HepG2 (cell line): ENCODE measurements around the gene PLCL1. TPM values are rescaled to one million over a fixed set of nuclear protein-coding genes. Genes with fewer than 3 reads are reported as not detected.

Experiments used
- ATAC-seq: fragments of 200-7000 bp; cut with Tn5 transposase; 3 replicates; pipeline ENCODE4 v1.9.1; 2020; ENCODE audit warnings: mild to moderate bottlenecking, moderate library complexity
- BruUV-seq: library from RNA; stranded (reverse); fragments of 400-500 nt; replicated peaks from 2 replicates; lab custom pipeline; 2021; lab: Mats Ljungman, UMichigan
- CTCF ChIA-PET: fragments of 300-600 bp; formaldehyde crosslinking; extraction: SDS; loops from one replicate; lab custom pipeline; 2021; ENCODE audit warnings: low total read pairs, inconsistent platforms, low intra/inter-chr PET ratio; lab: Yijun Ruan, JAX
- POLR2A ChIA-PET: fragments of 350-600 bp; sonication (Branson Sonifier 250); formaldehyde crosslinking; loops from one replicate; lab custom pipeline; 2020; ENCODE audit warnings: antibody characterized with exemption, inconsistent platforms; lab: Yijun Ruan, JAX
- DNase-seq: peaks from one replicate; pipeline ENCODE4 v3.0.0-alpha.2; 2015; ENCODE audit warnings: low spot score
- FAIRE-seq: peaks from 3 replicates; lab custom pipeline; 2011; peaks lifted over from hg19 to GRCh38; lab: Jason Lieb, UNC
- H2AFZ ChIP-seq: one replicate; pipeline ENCODE4 v1.6.1; 2011; ENCODE audit warnings: low read length, inconsistent platforms
- H3K27ac ChIP-seq: fragments of 300-600 bp; 3 replicates; pipeline ENCODE4 v1.8.0; 2011; ENCODE audit warnings: mixed run types, mild to moderate bottlenecking, mixed read lengths, low read length, inconsistent platforms; ENCODE audit not compliant: insufficient read depth; ENCODE audit errors: extremely low read length
- H3K27me3 ChIP-seq, 2 experiments: fragments of 200-600 bp in 1 of 2; 2 replicates in 1 of 2; 3 replicates in 1 of 2; pipeline versions ENCODE4 v1.6.0 to v1.8.0; 2011; ENCODE audit warnings: low read length in 2 of 2, mild to moderate bottlenecking in 2 of 2, moderate library complexity in 2 of 2, inconsistent platforms in 1 of 2; ENCODE audit not compliant: insufficient read depth in 2 of 2, control insufficient read depth in 1 of 2
- H3K36me3 ChIP-seq, 2 experiments: fragments of 200-600 bp in 1 of 2; replicated peaks in 1 of 2; 2 replicates in 1 of 2; 3 replicates in 1 of 2; pipeline versions ENCODE4 v1.5.1 to v1.8.0; 2011; ENCODE audit warnings: low read length in 2 of 2, inconsistent platforms in 1 of 2; ENCODE audit not compliant: insufficient read depth in 2 of 2, control insufficient read depth in 1 of 2
- H3K4me1 ChIP-seq: 2 replicates; pipeline ENCODE4 v1.5.1; 2012; ENCODE audit warnings: low read length, inconsistent platforms; ENCODE audit not compliant: insufficient read depth
- H3K4me2 ChIP-seq: 2 replicates; pipeline ENCODE4 v1.6.0; 2011; ENCODE audit warnings: low read depth, low read length, inconsistent platforms
- H3K4me3 ChIP-seq, 3 experiments: fragments of 200-600 bp in 1 of 3; sonication (generic), shearing (Covaris generic) in 1 of 3; replicated peaks in 1 of 3; 2 replicates each; pipeline ENCODE4 v1.5.1; 2011 to 2016; ENCODE audit warnings: low read length in 3 of 3, inconsistent platforms in 2 of 3, low read depth in 2 of 3, mild to moderate bottlenecking in 2 of 3, control low read depth in 1 of 3, mixed read lengths in 1 of 3; ENCODE audit not compliant: insufficient read depth in 1 of 3
- H3K79me2 ChIP-seq: one replicate; pipeline ENCODE4 v1.6.1; 2011; ENCODE audit warnings: low read length, inconsistent platforms; ENCODE audit not compliant: insufficient read depth
- H3K9ac ChIP-seq: 2 replicates; pipeline ENCODE4 v1.6.0; 2011; ENCODE audit warnings: mild to moderate bottlenecking, low read depth, low read length, inconsistent platforms; ENCODE audit not compliant: insufficient read depth
- H3K9me3 ChIP-seq: 2 replicates; pipeline ENCODE4 v1.5.1; 2012; ENCODE audit warnings: mild to moderate bottlenecking, low read length
- H4K20me1 ChIP-seq: 2 replicates; pipeline ENCODE4 v1.6.0; 2011; ENCODE audit warnings: inconsistent platforms, mild to moderate bottlenecking, low read length, moderate library complexity; ENCODE audit not compliant: insufficient read depth
- CREB1 ChIP-seq, 2 experiments: fragments of 450-650 bp in 1 of 2; IDR thresholded peaks; 2 replicates each; pipeline ENCODE4 v1.6.1; 2016 to 2017; ENCODE audit warnings: control low read depth in 1 of 2, mild to moderate bottlenecking in 1 of 2, missing compliant biosample characterization in 1 of 2, missing genetic modification characterization in 1 of 2
- KLF12 ChIP-seq: sonication (generic); formaldehyde crosslinking; IDR thresholded peaks from 2 replicates; pipeline ENCODE4 v1.4.0; 2020; ENCODE audit warnings: missing genetic modification reagents, borderline replicate concordance
- PHF5A ChIP-seq: IDR thresholded peaks from one replicate; pipeline ENCODE4 v1.6.1; 2018; ENCODE audit warnings: low read depth, missing genetic modification reagents; ENCODE audit not compliant: unreplicated experiment
- ZNF180 ChIP-seq: sonication (generic); formaldehyde crosslinking; IDR thresholded peaks from 2 replicates; pipeline ENCODE4 v1.4.0; 2020; ENCODE audit warnings: low read depth, missing genetic modification reagents, borderline replicate concordance
- ZNF337 ChIP-seq: sonication (generic); formaldehyde crosslinking; IDR thresholded peaks from 2 replicates; pipeline ENCODE4 v1.5.1; 2020; ENCODE audit warnings: missing genetic modification reagents, low read depth, mild to moderate bottlenecking, borderline replicate concordance
- ZNF350 ChIP-seq: sonication (generic); formaldehyde crosslinking; IDR thresholded peaks from 2 replicates; pipeline ENCODE4 v1.4.0; 2020; ENCODE audit warnings: mild to moderate bottlenecking, low read depth, missing genetic modification reagents, borderline replicate concordance
- WGBS: methylation state at CpG from one replicate; pipeline ENCODE4 v1.1.6; 2017; ENCODE audit warnings: low lambda C conversion rate; 5-methylcytosine and 5-hydroxymethylcytosine counted together
- in situ Hi-C: cut with HindIII; loops from 2 replicates; pipeline ENCODE4 v1.10.0; 2017; ENCODE audit warnings: low pct_unique_long_range_greater_than_20kb; ENCODE audit not compliant: extremely low pct_ligation_motif_present
- intact Hi-C: fragments of 100-400 bp; cut with micrococcal nuclease; formaldehyde crosslinking; loops from one replicate; pipeline ENCODE4 v1.10.0; 2022; ENCODE audit not compliant: unreplicated experiment
- polyA plus RNA-seq, 8 experiments: library from polyadenylated mRNA; depleted of rRNA in 3 of 8; stranded (reverse) in 7 of 8; unstranded in 1 of 8; fragments of >200 nt; fragmentation: Illumina TruSeq in 4 of 8; extraction: Trizol in 4 of 8; gene quantifications; 2 replicates each; pipeline versions ENCODE4 v1.2.1 to v1.2.3, GENCODE V29; 2011 to 2016; ENCODE audit warnings: low read depth in 4 of 8, missing spikeins in 1 of 8, mixed read lengths in 1 of 8; ENCODE audit not compliant: insufficient read depth in 1 of 8
- total RNA-seq, 5 experiments: library from RNA; depleted of rRNA; stranded (reverse); fragments of >200 nt; fragmentation: Illumina TruSeq; extraction: Trizol; gene quantifications; 2 replicates each; pipeline ENCODE4 v1.2.3, GENCODE V29; 2016; ENCODE audit warnings: low read depth in 1 of 5
- TF ChIP-seq, protein P1 (sequence below): sonication (generic); formaldehyde crosslinking; IDR thresholded peaks from 2 replicates; pipeline ENCODE4 v1.4.0; 2020; ENCODE audit warnings: mild to moderate bottlenecking, missing genetic modification reagents
- TF ChIP-seq, protein P2 (sequence below): sonication (generic); formaldehyde crosslinking; conservative IDR thresholded peaks from 2 replicates; pipeline ENCODE4 v1.4.0; 2020; ENCODE audit warnings: missing genetic modification reagents
- TF ChIP-seq, protein P3 (sequence below): sonication (generic); IDR thresholded peaks from 2 replicates; pipeline ENCODE4 v1.6.1; 2016; ENCODE audit warnings: low read depth, borderline replicate concordance
- TF ChIP-seq, protein P4 (sequence below): fragments of 450-650 bp; IDR thresholded peaks from 2 replicates; pipeline ENCODE4 v1.6.1; 2017

Gene PLCL1
- total and polyA plus RNA-seq, 2 of the 13 experiments (the other 11 are each of a cell fraction or from before 2014, with no cell fraction given): not detected

DNA sequence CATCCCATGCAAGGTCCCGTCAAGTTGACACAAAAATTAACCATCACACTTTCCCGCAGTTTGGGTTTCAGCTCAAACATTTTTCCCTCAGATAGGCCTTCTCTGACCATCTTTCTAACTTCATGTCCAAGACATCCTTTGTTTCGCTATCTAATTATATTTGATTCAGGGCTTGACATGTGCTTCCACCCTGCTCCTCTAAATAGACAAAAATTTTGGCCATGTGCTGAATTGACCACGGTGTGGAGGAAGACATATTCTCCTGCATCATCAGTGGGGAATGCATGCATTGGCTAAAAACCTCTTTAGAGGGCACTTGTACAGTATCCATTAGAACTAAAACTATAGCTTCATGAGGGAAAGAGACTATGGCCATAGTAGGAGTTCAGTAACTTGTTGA, 81.2 kb downstream of the PLCL1 start:
- TF ChIP-seq ZNF180 (CRISPR knock-in tag): no peak
- no peak for TF ChIP-seq CREB1 (IDR thresholded peaks at IDR 0.05)
- TF ChIP-seq CREB1 (CRISPR knock-in tag; IDR thresholded peaks at IDR 0.05): no peak
- TF ChIP-seq, protein P1, sequence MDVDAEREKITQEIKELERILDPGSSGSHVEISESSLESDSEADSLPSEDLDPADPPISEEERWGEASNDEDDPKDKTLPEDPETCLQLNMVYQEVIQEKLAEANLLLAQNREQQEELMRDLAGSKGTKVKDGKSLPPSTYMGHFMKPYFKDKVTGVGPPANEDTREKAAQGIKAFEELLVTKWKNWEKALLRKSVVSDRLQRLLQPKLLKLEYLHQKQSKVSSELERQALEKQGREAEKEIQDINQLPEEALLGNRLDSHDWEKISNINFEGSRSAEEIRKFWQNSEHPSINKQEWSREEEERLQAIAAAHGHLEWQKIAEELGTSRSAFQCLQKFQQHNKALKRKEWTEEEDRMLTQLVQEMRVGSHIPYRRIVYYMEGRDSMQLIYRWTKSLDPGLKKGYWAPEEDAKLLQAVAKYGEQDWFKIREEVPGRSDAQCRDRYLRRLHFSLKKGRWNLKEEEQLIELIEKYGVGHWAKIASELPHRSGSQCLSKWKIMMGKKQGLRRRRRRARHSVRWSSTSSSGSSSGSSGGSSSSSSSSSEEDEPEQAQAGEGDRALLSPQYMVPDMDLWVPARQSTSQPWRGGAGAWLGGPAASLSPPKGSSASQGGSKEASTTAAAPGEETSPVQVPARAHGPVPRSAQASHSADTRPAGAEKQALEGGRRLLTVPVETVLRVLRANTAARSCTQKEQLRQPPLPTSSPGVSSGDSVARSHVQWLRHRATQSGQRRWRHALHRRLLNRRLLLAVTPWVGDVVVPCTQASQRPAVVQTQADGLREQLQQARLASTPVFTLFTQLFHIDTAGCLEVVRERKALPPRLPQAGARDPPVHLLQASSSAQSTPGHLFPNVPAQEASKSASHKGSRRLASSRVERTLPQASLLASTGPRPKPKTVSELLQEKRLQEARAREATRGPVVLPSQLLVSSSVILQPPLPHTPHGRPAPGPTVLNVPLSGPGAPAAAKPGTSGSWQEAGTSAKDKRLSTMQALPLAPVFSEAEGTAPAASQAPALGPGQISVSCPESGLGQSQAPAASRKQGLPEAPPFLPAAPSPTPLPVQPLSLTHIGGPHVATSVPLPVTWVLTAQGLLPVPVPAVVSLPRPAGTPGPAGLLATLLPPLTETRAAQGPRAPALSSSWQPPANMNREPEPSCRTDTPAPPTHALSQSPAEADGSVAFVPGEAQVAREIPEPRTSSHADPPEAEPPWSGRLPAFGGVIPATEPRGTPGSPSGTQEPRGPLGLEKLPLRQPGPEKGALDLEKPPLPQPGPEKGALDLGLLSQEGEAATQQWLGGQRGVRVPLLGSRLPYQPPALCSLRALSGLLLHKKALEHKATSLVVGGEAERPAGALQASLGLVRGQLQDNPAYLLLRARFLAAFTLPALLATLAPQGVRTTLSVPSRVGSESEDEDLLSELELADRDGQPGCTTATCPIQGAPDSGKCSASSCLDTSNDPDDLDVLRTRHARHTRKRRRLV (CRISPR knock-in tag): no peak
- no peak for TF ChIP-seq KLF12 (CRISPR knock-in tag)
- no peak for TF ChIP-seq ZNF350 (CRISPR knock-in tag)
- TF ChIP-seq PHF5A (CRISPR knock-in tag): no peak
- TF ChIP-seq, protein P2, sequence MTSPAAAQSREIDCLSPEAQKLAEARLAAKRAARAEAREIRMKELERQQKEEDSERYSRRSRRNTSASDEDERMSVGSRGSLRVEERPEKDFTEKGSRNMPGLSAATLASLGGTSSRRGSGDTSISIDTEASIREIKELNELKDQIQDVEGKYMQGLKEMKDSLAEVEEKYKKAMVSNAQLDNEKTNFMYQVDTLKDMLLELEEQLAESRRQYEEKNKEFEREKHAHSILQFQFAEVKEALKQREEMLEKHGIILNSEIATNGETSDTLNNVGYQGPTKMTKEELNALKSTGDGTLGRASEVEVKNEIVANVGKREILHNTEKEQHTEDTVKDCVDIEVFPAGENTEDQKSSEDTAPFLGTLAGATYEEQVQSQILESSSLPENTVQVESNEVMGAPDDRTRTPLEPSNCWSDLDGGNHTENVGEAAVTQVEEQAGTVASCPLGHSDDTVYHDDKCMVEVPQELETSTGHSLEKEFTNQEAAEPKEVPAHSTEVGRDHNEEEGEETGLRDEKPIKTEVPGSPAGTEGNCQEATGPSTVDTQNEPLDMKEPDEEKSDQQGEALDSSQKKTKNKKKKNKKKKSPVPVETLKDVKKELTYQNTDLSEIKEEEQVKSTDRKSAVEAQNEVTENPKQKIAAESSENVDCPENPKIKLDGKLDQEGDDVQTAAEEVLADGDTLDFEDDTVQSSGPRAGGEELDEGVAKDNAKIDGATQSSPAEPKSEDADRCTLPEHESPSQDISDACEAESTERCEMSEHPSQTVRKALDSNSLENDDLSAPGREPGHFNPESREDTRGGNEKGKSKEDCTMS (CRISPR knock-in tag): no peak
- TF ChIP-seq ZNF337 (CRISPR knock-in tag): no peak
- TF ChIP-seq, protein P3, sequence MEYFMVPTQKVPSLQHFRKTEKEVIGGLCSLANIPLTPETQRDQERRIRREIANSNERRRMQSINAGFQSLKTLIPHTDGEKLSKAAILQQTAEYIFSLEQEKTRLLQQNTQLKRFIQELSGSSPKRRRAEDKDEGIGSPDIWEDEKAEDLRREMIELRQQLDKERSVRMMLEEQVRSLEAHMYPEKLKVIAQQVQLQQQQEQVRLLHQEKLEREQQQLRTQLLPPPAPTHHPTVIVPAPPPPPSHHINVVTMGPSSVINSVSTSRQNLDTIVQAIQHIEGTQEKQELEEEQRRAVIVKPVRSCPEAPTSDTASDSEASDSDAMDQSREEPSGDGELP: no peak
- TF ChIP-seq, protein P4, sequence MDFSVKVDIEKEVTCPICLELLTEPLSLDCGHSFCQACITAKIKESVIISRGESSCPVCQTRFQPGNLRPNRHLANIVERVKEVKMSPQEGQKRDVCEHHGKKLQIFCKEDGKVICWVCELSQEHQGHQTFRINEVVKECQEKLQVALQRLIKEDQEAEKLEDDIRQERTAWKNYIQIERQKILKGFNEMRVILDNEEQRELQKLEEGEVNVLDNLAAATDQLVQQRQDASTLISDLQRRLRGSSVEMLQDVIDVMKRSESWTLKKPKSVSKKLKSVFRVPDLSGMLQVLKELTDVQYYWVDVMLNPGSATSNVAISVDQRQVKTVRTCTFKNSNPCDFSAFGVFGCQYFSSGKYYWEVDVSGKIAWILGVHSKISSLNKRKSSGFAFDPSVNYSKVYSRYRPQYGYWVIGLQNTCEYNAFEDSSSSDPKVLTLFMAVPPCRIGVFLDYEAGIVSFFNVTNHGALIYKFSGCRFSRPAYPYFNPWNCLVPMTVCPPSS: no peak
- no peak for DNase-seq
- 20% methylated on average over 4 of the region's 4 CpGs for whole genome bisulfite sequencing
- no peak for FAIRE-seq
- H4K20me1 ChIP-seq: no peaks in the 10 kb centered on the region
- no peak overlapping the region for H3K9ac ChIP-seq
- no peak for ATAC-seq
- CTCF ChIA-PET: no interaction called here
- BruUV-seq: no TSS peak
- H3K4me1 ChIP-seq: no peaks in the 10 kb centered on the region
- intact Hi-C loops (no loop called here), in situ Hi-C loops (no loop called here)
- H3K36me3 ChIP-seq: no peaks in the 10 kb centered on the region
- POLR2A ChIA-PET: no interaction called here
- H3K79me2 ChIP-seq: no peaks in the 10 kb centered on the region
- H3K27ac ChIP-seq: no peak overlapping the region
- H3K9me3 ChIP-seq: no peaks in the 10 kb centered on the region
- H3K27me3 ChIP-seq: no peaks in the 10 kb centered on the region
- no peak overlapping the region for H3K4me3 ChIP-seq
- H3K4me2 ChIP-seq: no peak overlapping the region
- no peak overlapping the region for H2AFZ ChIP-seq
